Superior temporal gyrus (tissue), 1 donor: ENCODE measurements around the gene TSHZ2.
"Not testable (repeated sequence)": the region's sequence is repeated elsewhere in the genome, so short reads cannot be mapped to it uniquely, and the experiment has no call there.

Experiments used
- DNase-seq: peaks from one replicate; pipeline ENCODE4 v3.0.0-alpha.2; 2016; ENCODE audit errors: extremely low spot score

Gene TSHZ2

GRCh38 chr20:53083411-53083810 is 111.3 kb downstream of the TSHZ2 start:
- no peak for DNase-seq

GRCh38 chr20:53084408-53084997 is 112.3 kb downstream of the TSHZ2 start:
- no peak for DNase-seq

DNA sequence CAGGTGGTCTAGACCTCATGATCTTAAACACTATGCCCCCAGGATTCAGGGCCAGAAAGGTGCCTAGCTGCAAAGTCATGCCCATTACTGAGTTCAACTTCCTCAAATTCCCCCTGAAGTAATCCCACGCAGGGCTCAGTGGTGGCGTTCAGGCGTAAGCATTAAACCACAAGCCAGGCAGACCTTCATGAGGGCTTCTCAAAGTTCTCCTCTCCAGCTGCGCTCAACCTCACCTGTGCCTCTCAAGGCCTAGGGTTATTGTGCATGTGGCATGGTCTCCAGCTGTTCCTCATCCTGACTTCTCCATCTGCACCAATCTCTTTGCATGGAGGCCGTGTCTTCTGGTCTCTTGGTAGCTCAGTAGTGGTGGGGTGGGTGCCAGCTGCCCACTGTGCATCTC is 113.6 kb downstream of the TSHZ2 start:
- DNase-seq: no peak

- DNase-seq: no peak
Observed at GRCh38 chr20:53087037-53087777, 115.0 kb downstream of the TSHZ2 start.

GRCh38 chr20:53088786-53089185 is 116.6 kb downstream of the TSHZ2 start:
- no peak for DNase-seq

DNA sequence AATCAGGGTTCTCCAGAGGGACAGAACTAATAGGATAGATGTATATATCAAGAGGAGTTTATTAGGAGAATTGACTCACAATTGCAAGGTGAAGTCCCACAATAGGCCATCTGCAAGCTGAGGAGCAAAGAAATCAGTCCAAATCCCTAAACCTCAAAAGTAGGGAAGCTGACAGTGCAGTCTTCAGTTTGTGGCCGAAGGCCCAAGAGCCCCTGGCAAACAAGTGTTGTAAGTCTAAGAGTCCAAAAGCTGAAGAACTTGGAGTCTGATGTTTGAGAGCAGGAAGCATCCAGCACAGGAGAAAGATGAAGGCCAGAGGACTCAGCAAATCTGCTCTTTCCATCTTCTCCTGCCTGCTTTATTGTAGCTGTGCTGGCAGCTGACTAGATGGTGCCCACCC is 117.7 kb downstream of the TSHZ2 start:
- DNase-seq: not testable (repeated sequence)

DNA sequence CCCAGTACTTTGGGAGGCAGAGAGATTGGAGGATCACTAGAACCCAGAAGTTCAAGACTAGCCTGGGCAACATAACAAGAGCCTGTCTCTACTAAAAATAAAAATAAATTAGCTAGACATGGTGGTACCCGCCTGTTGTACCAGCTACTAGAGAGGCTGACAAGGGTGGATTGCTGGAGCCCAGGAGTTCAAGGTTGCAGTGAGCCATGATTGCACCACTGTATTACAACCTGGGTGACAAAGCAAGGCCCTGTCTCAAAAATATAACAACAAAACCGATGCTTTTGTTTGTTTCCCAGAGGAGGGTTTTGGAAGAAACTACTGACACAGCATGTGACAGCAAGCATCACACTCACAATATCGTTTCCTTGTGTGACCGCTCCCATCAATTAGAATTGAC is 119.6 kb downstream of the TSHZ2 start:
- no peak for DNase-seq

GRCh38 chr20:53092772-53093300 is 120.7 kb downstream of the TSHZ2 start:
- DNase-seq: no peak

GRCh38 chr20:53097371-53097770 is 125.2 kb downstream of the TSHZ2 start:
- DNase-seq: no peak

DNA sequence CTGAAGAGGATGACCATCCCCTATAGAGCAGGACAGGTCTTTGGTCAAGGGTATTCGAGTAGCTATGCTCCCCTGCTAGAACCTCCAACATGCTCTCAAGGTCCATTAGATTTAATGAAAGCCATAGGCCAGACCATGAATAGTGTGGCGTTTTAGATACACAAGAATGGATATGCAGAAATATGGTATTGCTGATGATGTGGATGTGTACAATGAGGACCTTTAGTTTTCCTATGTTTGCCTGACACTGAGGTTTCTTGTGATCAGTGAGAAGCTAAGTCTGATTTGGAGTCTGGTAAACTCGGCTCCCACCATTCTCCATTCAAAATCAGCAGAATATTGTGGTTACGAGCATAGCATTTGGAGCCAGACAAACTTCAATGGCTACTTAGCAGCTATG is 125.6 kb downstream of the TSHZ2 start:
- no peak for DNase-seq

- no peak for DNase-seq
Observed at GRCh38 chr20:53098621-53099020, 126.5 kb downstream of the TSHZ2 start.

GRCh38 chr20:53099856-53100255 is 127.7 kb downstream of the TSHZ2 start:
- no peak for DNase-seq

- DNase-seq: no peak
Observed at GRCh38 chr20:53100476-53100911, 128.3 kb downstream of the TSHZ2 start.

- DNase-seq: no peak
Observed at GRCh38 chr20:53101992-53102760, 130.0 kb downstream of the TSHZ2 start.

DNA sequence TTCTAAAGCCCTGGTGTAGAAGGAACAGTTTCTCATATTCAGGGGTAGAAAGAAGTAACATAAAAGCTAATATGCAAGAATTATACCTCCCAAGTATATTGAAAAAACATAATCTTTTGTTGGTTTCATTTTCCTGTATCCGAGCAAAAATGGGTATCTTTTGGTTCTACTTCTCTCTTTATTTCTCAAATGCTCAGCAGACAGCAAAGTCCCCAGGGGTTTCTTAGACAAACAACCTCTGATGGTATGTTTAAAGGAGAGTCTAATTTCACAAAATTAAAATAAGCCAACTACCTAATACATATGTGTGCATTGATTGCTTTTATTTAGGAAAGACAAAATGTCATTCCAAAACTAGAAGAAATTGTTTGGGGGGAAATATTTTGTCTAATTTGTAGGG is 131.0 kb downstream of the TSHZ2 start:
- DNase-seq: no peak

GRCh38 chr20:53104884-53105283 is 132.7 kb downstream of the TSHZ2 start:
- DNase-seq: no peak

- DNase-seq: no peak
Observed at GRCh38 chr20:53116733-53117132, 144.6 kb downstream of the TSHZ2 start.

GRCh38 chr20:53122853-53123252 is 150.7 kb downstream of the TSHZ2 start:
- DNase-seq: no peak

GRCh38 chr20:53124075-53124551 is 152.0 kb downstream of the TSHZ2 start:
- DNase-seq: no peak

GRCh38 chr20:53124803-53125202 is 152.6 kb downstream of the TSHZ2 start:
- no peak for DNase-seq

DNA sequence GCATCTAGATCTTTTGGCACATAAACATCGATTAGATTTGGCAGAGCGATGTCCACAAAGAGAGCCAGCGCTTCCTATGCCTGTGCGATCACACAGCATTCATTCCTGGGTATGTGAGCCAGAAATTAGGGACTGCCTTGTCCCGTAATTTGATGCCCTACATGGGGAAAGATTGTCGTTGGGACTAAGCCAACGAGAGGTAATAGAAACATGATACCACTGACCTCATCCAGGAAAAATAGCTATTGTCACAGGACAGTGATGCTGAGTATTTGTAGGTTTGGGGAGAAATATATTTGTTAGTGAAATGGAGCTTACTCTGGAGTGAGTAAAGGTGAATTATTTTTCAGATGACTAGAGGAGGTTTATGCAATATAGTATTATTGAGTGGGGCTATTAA is 154.0 kb downstream of the TSHZ2 start:
- no peak for DNase-seq

GRCh38 chr20:53127027-53127426 is 154.9 kb downstream of the TSHZ2 start:
- no peak for DNase-seq
